PC-3 (cell line): ENCODE data around the gene ABCC10.

ENCODE experiments used
- EZH2 ChIP-seq: fragments of 300-600 bp; sonication (generic); IDR thresholded peaks from one replicate; pipeline ENCODE4 v1.6.1; 2017; ENCODE audit warnings: antibody characterized with exemption, mild to moderate bottlenecking, low read length; ENCODE audit not compliant: unreplicated experiment
- EZH2phosphoT487 ChIP-seq: fragments of 300-600 bp; sonication (generic); IDR thresholded peaks from 2 replicates; pipeline ENCODE4 v1.6.1; 2018; ENCODE audit warnings: mild to moderate bottlenecking, antibody characterized with exemption, low read length, borderline replicate concordance
- TF ChIP-seq, protein P1 (sequence below): fragments of 300-600 bp; sonication (generic); conservative IDR thresholded peaks from 2 replicates; pipeline ENCODE4 v1.5.1; 2017; ENCODE audit warnings: antibody characterized with exemption, low read depth, mild to moderate bottlenecking, low read length

DNA sequence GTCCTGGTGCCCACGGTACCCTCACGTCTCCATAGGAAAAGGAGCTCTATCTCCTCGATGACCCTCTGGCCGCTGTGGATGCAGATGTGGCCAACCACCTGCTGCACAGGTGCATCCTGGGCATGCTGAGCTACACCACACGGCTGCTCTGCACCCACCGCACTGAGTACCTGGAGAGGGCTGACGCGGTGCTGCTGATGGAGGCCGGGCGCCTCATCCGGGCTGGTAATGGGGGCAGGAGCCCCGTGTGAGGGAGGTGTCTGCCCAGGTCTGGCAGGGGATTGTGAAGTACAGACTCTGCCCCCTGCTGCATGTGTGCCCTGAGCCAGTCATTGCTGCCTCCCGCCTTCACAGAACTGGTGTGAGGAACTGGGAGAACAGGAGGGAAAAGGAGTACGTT is 15.6 kb downstream of the ABCC10 start:
- TF ChIP-seq, protein P1, sequence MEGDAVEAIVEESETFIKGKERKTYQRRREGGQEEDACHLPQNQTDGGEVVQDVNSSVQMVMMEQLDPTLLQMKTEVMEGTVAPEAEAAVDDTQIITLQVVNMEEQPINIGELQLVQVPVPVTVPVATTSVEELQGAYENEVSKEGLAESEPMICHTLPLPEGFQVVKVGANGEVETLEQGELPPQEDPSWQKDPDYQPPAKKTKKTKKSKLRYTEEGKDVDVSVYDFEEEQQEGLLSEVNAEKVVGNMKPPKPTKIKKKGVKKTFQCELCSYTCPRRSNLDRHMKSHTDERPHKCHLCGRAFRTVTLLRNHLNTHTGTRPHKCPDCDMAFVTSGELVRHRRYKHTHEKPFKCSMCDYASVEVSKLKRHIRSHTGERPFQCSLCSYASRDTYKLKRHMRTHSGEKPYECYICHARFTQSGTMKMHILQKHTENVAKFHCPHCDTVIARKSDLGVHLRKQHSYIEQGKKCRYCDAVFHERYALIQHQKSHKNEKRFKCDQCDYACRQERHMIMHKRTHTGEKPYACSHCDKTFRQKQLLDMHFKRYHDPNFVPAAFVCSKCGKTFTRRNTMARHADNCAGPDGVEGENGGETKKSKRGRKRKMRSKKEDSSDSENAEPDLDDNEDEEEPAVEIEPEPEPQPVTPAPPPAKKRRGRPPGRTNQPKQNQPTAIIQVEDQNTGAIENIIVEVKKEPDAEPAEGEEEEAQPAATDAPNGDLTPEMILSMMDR, result no peak
- TF ChIP-seq EZH2, result no peak
- no peak for TF ChIP-seq EZH2phosphoT487
